Nephron (organoid): ENCODE measurements around the gene MSL3.

Source experiments
- H3K27ac Mint-ChIP-seq, 3 experiments: 2 replicates each; pipeline ENCODE4 v1.8.0; 2020; ENCODE audit warnings: mixed read lengths in 3 of 3, mild to moderate bottlenecking in 2 of 3, moderate library complexity in 1 of 3
- H3K27me3 Mint-ChIP-seq: 2 replicates; pipeline ENCODE4 v1.8.0; 2021; ENCODE audit warnings: low read depth, mild to moderate bottlenecking, moderate library complexity, mixed read lengths
- H3K36me3 Mint-ChIP-seq: 2 replicates; pipeline ENCODE4 v1.8.0; 2020; ENCODE audit warnings: low read depth, mixed read lengths
- H3K4me1 Mint-ChIP-seq: 2 replicates; pipeline ENCODE4 v1.8.0; 2020; ENCODE audit warnings: mixed read lengths
- H3K4me3 Mint-ChIP-seq, 3 experiments: 2 replicates each; pipeline ENCODE4 v1.8.0; 2020; ENCODE audit warnings: mild to moderate bottlenecking in 3 of 3, mixed read lengths in 3 of 3, moderate library complexity in 2 of 3
- H3K9me3 Mint-ChIP-seq: 2 replicates; pipeline ENCODE4 v1.8.0; 2020; ENCODE audit warnings: mixed read lengths
- TF ChIP-seq, protein P1 (sequence below), 3 experiments: fragments of 200-600 bp; sonication (generic); IDR thresholded peaks; one replicate each; pipeline ENCODE4 v1.5.0; 2021; ENCODE audit warnings: antibody characterized with exemption in 3 of 3; ENCODE audit not compliant: unreplicated experiment in 3 of 3

MSL3 gene

DNA sequence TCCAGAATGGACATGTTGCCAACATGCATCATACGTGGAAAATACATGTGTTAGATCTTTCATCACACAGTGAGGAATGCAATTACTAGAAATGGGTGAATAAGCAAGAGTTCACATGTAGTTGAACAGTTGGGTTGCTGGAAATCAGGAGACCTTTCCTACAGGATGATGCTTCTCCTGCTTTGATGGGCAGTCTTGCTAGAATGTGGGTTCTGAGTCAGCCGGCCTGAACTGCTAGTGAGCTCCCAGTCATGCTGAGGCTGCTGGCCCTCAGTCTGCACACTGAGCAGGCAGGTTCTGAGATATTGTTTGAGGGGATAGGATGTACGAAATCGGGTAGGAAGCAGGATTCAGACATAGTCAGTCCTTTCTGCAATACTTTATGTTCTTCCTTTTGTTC, 20.2 kb downstream of the MSL3 start:
- H3K27me3 Mint-ChIP-seq = no peaks in the 10 kb centered on the region
- peaks cover 9% of the 10 kb centered on the region for H3K36me3 Mint-ChIP-seq
- H3K4me1 Mint-ChIP-seq = no peaks in the 10 kb centered on the region
- H3K4me3 Mint-ChIP-seq = no peak overlapping the region
- H3K27ac Mint-ChIP-seq = no peak overlapping the region
- peaks cover 3% of the 10 kb centered on the region for H3K9me3 Mint-ChIP-seq
- TF ChIP-seq, protein P1, sequence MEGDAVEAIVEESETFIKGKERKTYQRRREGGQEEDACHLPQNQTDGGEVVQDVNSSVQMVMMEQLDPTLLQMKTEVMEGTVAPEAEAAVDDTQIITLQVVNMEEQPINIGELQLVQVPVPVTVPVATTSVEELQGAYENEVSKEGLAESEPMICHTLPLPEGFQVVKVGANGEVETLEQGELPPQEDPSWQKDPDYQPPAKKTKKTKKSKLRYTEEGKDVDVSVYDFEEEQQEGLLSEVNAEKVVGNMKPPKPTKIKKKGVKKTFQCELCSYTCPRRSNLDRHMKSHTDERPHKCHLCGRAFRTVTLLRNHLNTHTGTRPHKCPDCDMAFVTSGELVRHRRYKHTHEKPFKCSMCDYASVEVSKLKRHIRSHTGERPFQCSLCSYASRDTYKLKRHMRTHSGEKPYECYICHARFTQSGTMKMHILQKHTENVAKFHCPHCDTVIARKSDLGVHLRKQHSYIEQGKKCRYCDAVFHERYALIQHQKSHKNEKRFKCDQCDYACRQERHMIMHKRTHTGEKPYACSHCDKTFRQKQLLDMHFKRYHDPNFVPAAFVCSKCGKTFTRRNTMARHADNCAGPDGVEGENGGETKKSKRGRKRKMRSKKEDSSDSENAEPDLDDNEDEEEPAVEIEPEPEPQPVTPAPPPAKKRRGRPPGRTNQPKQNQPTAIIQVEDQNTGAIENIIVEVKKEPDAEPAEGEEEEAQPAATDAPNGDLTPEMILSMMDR (IDR thresholded peaks at IDR 0.05; ENCODE audit: unreplicated experiment in 3 of 3) = no peak

DNA sequence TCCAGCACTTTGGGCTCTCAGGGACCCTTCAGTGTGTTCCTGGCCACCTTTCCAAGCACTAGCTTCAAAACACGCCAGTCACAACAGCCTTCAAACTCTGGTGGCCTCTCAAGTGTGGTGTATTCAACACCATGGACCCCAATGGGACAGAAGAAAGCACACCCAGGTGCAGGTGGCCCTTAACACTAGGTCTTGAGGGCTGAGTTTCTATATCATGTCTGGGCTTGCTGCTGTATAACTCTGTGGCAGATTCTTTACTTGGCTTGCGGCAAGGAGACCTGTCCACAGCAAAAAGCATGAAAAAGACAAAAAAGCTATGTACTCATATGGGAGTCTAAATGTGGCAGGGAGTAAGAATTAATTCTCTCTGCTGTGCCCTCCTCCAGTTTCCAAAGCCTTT, 23.1 kb downstream of the MSL3 start:
- TF ChIP-seq, protein P1 (IDR thresholded peaks at IDR 0.05; ENCODE audit: unreplicated experiment in 3 of 3) = no peak
- Mint-ChIP-seq H3K27ac (no peak overlapping the region), H3K36me3 (no peaks in the 10 kb centered on the region), H3K27me3 (no peaks in the 10 kb centered on the region), H3K4me3 (no peak overlapping the region), H3K9me3 (peaks cover 3% of the 10 kb centered on the region), H3K4me1 (no peaks in the 10 kb centered on the region)

DNA sequence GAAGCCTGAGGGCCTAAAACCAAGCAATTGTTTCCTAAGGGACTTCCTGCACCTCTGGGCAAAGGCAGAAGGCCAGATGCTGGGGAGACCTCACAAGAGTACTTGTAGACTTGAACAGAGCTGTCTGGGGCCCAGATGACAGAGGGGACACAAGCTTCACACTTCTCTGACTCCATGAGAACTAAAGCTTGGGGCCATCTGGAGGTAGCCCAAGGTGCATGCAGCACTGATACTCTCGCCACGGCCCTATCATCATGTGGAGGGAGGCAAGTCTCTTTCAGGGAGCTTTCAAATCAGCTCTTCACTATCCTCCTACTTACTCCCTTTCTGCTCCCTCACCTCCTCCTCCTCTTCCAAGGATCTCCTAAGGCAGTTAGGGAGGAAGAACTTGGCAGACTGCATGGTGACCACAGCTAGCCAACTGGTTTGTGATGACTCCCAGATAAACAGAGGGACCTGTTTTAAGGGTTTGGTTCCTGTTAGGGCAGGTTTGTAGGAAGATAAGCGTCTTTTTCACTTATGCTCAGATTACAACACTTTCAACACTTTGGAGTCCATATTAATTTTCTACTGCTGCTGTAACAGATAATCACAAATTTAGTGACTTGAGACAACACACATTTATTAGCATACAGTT, 23.8 kb downstream of the MSL3 start:
- Mint-ChIP-seq H3K4me3 (no peak overlapping the region), H3K4me1 (no peaks in the 10 kb centered on the region), H3K27me3 (no peaks in the 10 kb centered on the region), H3K27ac (no peak overlapping the region), H3K9me3 (peaks cover 3% of the 10 kb centered on the region), H3K36me3 (no peaks in the 10 kb centered on the region)
- TF ChIP-seq, protein P1 (IDR thresholded peaks at IDR 0.05; ENCODE audit: unreplicated experiment in 3 of 3) = no peak

DNA sequence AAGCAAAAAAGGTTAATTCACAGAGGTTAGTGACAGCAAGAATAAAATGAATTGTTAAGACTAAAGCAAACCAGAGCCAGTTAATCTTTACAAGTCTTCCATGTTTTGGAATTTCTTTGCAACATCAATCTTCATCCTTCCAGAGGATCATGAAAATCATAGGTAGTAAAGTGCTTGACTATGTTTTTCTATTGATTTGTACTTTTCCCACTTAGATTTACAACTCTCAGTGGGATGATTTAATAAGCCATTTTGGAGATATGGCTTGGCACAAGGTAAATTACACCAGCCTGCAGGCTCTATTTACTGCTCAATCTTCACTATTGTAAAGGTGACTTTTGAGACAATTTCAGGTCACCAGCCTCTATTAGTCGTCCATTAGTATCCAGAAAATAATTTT, 26.5 kb downstream of the MSL3 start:
- Mint-ChIP-seq H3K36me3 (no peaks in the 10 kb centered on the region), H3K9me3 (peaks cover 3% of the 10 kb centered on the region), H3K27me3 (no peaks in the 10 kb centered on the region), H3K4me1 (no peaks in the 10 kb centered on the region), H3K4me3 (no peak overlapping the region), H3K27ac (no peak overlapping the region)
- TF ChIP-seq, protein P1 (IDR thresholded peaks at IDR 0.05; ENCODE audit: unreplicated experiment in 3 of 3) = no peak

DNA sequence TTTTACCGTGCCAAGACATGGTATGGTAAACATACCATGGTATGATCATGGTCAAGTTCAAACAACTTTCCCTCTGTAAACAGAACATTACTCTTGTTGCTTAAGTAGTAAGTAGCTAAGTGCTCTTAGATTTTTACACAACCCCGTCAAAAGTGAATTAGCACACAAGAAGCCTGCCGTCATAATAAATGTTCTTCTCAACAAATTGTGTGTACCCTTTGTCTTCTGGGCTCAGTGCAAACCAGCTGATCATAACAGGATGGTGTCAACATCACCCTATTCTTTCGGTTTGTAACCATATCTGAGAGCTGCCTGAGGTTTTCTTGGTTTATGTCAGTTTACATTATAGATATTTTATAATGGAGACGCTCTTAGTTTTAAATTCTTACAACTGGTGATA, 28.8 kb downstream of the MSL3 start:
- Mint-ChIP-seq H3K36me3 (no peaks in the 10 kb centered on the region), H3K9me3 (no peaks in the 10 kb centered on the region), H3K4me1 (no peaks in the 10 kb centered on the region), H3K27ac (no peak overlapping the region), H3K27me3 (no peaks in the 10 kb centered on the region), H3K4me3 (no peak overlapping the region)
- TF ChIP-seq, protein P1 (IDR thresholded peaks at IDR 0.05; ENCODE audit: unreplicated experiment in 3 of 3) = no peak

DNA sequence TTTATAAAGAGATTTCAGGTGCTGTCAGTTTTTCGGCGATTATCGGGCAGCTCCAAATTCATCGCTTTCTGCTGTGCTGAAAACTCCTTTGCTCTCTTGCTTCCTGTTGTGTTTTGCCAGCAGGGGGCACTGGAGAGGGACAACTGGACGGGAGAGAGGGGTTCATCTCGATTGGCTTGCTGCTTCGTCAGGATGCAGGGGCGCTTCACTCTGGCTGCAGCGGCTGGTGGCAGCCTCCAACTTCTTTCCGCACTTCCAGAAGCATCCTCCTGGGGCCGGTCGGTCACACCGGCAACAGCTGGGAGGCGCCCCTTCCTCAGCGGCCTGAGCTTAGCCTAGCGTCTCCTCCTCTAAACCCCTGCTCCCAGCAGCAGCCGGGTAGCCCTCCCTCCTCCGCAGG, 29.5 kb downstream of the MSL3 start:
- H3K36me3 Mint-ChIP-seq = no peaks in the 10 kb centered on the region
- no peaks in the 10 kb centered on the region for H3K9me3 Mint-ChIP-seq
- H3K27me3 Mint-ChIP-seq = no peaks in the 10 kb centered on the region
- H3K4me1 Mint-ChIP-seq = no peaks in the 10 kb centered on the region
- TF ChIP-seq, protein P1 (IDR thresholded peaks at IDR 0.05; ENCODE audit: unreplicated experiment in 3 of 3) = peak in 2 of 3 experiments; percentile 42 to 56
- no peak overlapping the region for H3K27ac Mint-ChIP-seq
- peak overlapping the region in 1 of 3 experiments; percentile 28 for H3K4me3 Mint-ChIP-seq
